Tibial nerve (tissue), 4 donors: ENCODE data around the gene CHORDC1. TPM values are rescaled to one million over a fixed set of nuclear protein-coding genes. Genes with fewer than 3 reads are reported as not detected.

ENCODE experiments used
- DNase-seq, 2 donors: peaks; one replicate each; pipeline ENCODE4 v3.0.0-alpha.2; 2019; ENCODE audit warnings: low spot score in 2 of 2
- H3K27ac ChIP-seq, 4 donors: fragments of 200-600 bp; sonication (generic) in 3 of 4; one replicate each; pipeline ENCODE4 v1.5.1; 2017 to 2019; ENCODE audit warnings: mild to moderate bottlenecking in 1 of 4
- H3K27me3 ChIP-seq, 2 donors: fragments of 200-600 bp; sonication (generic) in 1 of 2; one replicate each; pipeline versions ENCODE4 v1.5.1 to v1.6.0; 2017 to 2019
- H3K36me3 ChIP-seq, 3 donors: fragments of 200-600 bp; sonication (generic); one replicate each; pipeline ENCODE4 v1.5.1; 2018 to 2019
- H3K4me1 ChIP-seq, 4 donors: fragments of 200-600 bp; sonication (generic) in 3 of 4; one replicate each; pipeline ENCODE4 v1.5.1; 2017 to 2019
- H3K4me3 ChIP-seq, 4 donors: fragments of 200-600 bp; sonication (generic) in 3 of 4; one replicate each; pipeline ENCODE4 v1.5.1; 2017 to 2019; ENCODE audit warnings: mild to moderate bottlenecking in 1 of 4, moderate library complexity in 1 of 4
- H3K9me3 ChIP-seq, 4 donors: fragments of 200-600 bp; sonication (generic) in 3 of 4; one replicate each; pipeline ENCODE4 v1.5.1; 2017 to 2019
- CTCF ChIP-seq, 5 experiments: fragments of 200-600 bp in 3 of 5; fragments of 450-650 bp in 2 of 5; sonication (generic) in 3 of 5; IDR thresholded peaks; one replicate each; pipeline ENCODE4 v1.5.1; 2016 to 2019; ENCODE audit warnings: antibody characterized with exemption in 5 of 5, mild to moderate bottlenecking in 3 of 5, moderate library complexity in 2 of 5
- EP300 ChIP-seq, 2 donors: sonication (generic); formaldehyde crosslinking; IDR thresholded peaks; one replicate each; pipeline ENCODE4 v1.6.1; 2017; ENCODE audit warnings: antibody characterized with exemption in 2 of 2, mild to moderate bottlenecking in 1 of 2
- POLR2A ChIP-seq, 2 donors: fragments of 450-650 bp; IDR thresholded peaks; one replicate each; pipeline ENCODE4 v1.6.1; 2017; ENCODE audit warnings: antibody characterized with exemption in 2 of 2, mild to moderate bottlenecking in 2 of 2, moderate library complexity in 2 of 2
- WGBS, 2 donors: methylation state at CpG; one replicate each; pipeline ENCODE4 v1.1.5; 2018; 5-methylcytosine and 5-hydroxymethylcytosine counted together
- total RNA-seq, 4 donors: library from RNA; depleted of rRNA; stranded (reverse); fragments of >200 nt; gene quantifications; one replicate each; pipeline ENCODE4 v1.1.0, GENCODE V29; 2016

Gene CHORDC1
- total RNA-seq, 4 donors from 2014 or later = 30.0 to 69.3 (median 46.6) TPM

GRCh38 chr11:90251599-90251998 is 28.8 kb upstream of the CHORDC1 start:
- Histone ChIP-seq H3K4me1 (no peaks in the 10 kb centered on the region), H3K27me3 (no peaks in the 10 kb centered on the region), H3K9me3 (no peaks in the 10 kb centered on the region), H3K4me3 (no peak overlapping the region), H3K36me3 (no peaks in the 10 kb centered on the region), H3K27ac (no peak overlapping the region)
- no peak for TF ChIP-seq EP300 (IDR thresholded peaks at IDR 0.05)
- TF ChIP-seq CTCF (IDR thresholded peaks at IDR 0.05) = no peak
- no peak for TF ChIP-seq POLR2A (IDR thresholded peaks at IDR 0.05)
- DNase-seq = no peak
- WGBS, 2 donors = 78 to 79% methylated on average over 2 of the region's 2 CpGs

- no peak overlapping the region for H3K4me3 ChIP-seq
- H3K4me1 ChIP-seq = no peaks in the 10 kb centered on the region
- no peaks in the 10 kb centered on the region for H3K27me3 ChIP-seq
- H3K36me3 ChIP-seq = no peaks in the 10 kb centered on the region
- TF ChIP-seq CTCF (IDR thresholded peaks at IDR 0.05) (no peak), POLR2A (IDR thresholded peaks at IDR 0.05) (no peak), EP300 (IDR thresholded peaks at IDR 0.05) (no peak)
- WGBS, 2 donors = 53 to 56% methylated on average over 8 of the region's 8 CpGs
- H3K9me3 ChIP-seq = no peaks in the 10 kb centered on the region
- no peak overlapping the region for H3K27ac ChIP-seq
- no peak for DNase-seq
Observed at GRCh38 chr11:90250970-90251369, 28.1 kb upstream of the CHORDC1 start.

GRCh38 chr11:90246468-90246867 is 23.6 kb upstream of the CHORDC1 start:
- DNase-seq = no peak
- H3K36me3 ChIP-seq = no peaks in the 10 kb centered on the region
- no peak for TF ChIP-seq EP300 (IDR thresholded peaks at IDR 0.05)
- TF ChIP-seq POLR2A (IDR thresholded peaks at IDR 0.05) = no peak
- TF ChIP-seq CTCF (IDR thresholded peaks at IDR 0.05) = no peak
- no peaks in the 10 kb centered on the region for H3K4me1 ChIP-seq
- no peak overlapping the region for H3K27ac ChIP-seq
- no peaks in the 10 kb centered on the region for H3K27me3 ChIP-seq
- no peaks in the 10 kb centered on the region for H3K9me3 ChIP-seq
- H3K4me3 ChIP-seq = no peak overlapping the region
- WGBS, 2 donors = 85 to 88% methylated on average over 1 of the region's 1 CpG

GRCh38 chr11:90243534-90243933 is 20.7 kb upstream of the CHORDC1 start:
- H3K27ac ChIP-seq = no peak overlapping the region
- DNase-seq = no peak
- H3K4me1 ChIP-seq = no peaks in the 10 kb centered on the region
- H3K27me3 ChIP-seq = no peaks in the 10 kb centered on the region
- H3K4me3 ChIP-seq = no peak overlapping the region
- WGBS, 2 donors = 93 to 98% methylated on average over 1 of the region's 1 CpG
- no peak for TF ChIP-seq POLR2A (IDR thresholded peaks at IDR 0.05)
- no peak for TF ChIP-seq CTCF (IDR thresholded peaks at IDR 0.05)
- no peak for TF ChIP-seq EP300 (IDR thresholded peaks at IDR 0.05)
- H3K36me3 ChIP-seq = no peaks in the 10 kb centered on the region
- H3K9me3 ChIP-seq = no peaks in the 10 kb centered on the region

- no peaks in the 10 kb centered on the region for H3K4me1 ChIP-seq
- whole genome bisulfite sequencing, 2 donors = 62 to 78% methylated on average over 7 of the region's 7 CpGs
- H3K27me3 ChIP-seq = no peaks in the 10 kb centered on the region
- no peak overlapping the region for H3K4me3 ChIP-seq
- no peak for DNase-seq
- no peak overlapping the region for H3K27ac ChIP-seq
- TF ChIP-seq POLR2A (IDR thresholded peaks at IDR 0.05) = no peak
- no peak for TF ChIP-seq EP300 (IDR thresholded peaks at IDR 0.05)
- TF ChIP-seq CTCF (IDR thresholded peaks at IDR 0.05) = no peak
- no peaks in the 10 kb centered on the region for H3K36me3 ChIP-seq
- no peaks in the 10 kb centered on the region for H3K9me3 ChIP-seq
Observed at GRCh38 chr11:90242894-90243416, 20.1 kb upstream of the CHORDC1 start.
